ENCODE data around the gene RHO. TPM values are rescaled to one million over a fixed set of nuclear protein-coding genes. Genes with fewer than 3 reads are reported as not detected.

Gene RHO
- total RNA-seq, 1 experiment from 2014 or later = not detected

DNA sequence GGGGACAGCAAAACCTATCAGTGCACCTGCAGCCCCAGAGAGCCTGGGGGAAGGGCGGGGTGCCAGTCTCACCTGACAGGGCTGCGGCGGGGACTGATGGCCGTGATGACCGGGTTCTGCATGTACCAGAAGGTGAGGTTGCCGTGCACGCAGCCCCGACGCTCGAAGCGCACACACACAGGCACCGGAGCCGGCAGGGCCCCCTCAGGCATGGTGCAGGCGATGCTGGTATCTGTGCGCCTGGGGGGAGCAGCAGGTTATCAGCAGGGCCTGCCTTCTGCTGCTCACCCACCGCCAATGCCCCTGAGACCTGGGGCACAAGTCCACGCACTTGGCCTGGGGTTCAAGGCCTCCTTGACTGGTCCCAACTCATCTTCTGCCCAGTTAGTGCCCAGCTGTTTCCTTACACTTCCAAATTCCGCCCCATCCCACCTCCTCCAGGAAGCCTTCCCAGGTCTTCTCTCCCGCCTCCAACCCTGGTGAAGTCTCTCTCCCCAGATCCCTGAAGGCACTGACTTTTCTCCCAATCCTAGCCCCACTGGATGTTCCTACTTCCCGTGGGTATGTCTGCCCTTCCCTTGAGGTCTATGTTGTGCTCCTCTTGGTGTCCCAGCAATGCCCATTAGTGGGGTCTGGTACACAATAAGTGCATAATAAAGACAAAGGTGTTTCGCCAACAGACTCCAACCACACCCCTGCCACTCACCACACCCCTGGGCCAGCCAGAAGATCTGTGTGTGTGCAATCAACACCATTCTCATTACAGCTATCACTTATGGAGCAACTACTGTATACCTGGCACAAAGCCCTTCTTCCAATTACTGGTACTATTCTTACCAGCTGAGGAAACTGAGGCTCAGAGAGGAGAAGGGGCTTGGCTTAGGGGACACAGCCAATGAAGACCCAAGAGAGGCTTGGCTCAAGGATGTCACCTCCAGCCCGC lies 43.4 kb downstream of the RHO start:
- CTCF ChIA-PET = no interaction called here
- no peak overlapping the region for H3K27ac ChIP-seq (ENCODE audit: low read length)
- no peaks in the 10 kb centered on the region for H4K20me1 ChIP-seq (ENCODE audit: low read length)
- no peaks in the 10 kb centered on the region for H3K9me2 ChIP-seq (replicated peaks; ENCODE audit: low read length)
- no peaks in the 10 kb centered on the region for H3F3A ChIP-seq (ENCODE audit: low read length, unreplicated experiment)
- TF ChIP-seq EZH2phosphoT487 (IDR thresholded peaks at IDR 0.05; ENCODE audit: borderline replicate concordance, low read length) (no peak), EZH2 (IDR thresholded peaks at IDR 0.05; ENCODE audit: low read length, unreplicated experiment) (no peak)
- TF ChIP-seq, protein P1, sequence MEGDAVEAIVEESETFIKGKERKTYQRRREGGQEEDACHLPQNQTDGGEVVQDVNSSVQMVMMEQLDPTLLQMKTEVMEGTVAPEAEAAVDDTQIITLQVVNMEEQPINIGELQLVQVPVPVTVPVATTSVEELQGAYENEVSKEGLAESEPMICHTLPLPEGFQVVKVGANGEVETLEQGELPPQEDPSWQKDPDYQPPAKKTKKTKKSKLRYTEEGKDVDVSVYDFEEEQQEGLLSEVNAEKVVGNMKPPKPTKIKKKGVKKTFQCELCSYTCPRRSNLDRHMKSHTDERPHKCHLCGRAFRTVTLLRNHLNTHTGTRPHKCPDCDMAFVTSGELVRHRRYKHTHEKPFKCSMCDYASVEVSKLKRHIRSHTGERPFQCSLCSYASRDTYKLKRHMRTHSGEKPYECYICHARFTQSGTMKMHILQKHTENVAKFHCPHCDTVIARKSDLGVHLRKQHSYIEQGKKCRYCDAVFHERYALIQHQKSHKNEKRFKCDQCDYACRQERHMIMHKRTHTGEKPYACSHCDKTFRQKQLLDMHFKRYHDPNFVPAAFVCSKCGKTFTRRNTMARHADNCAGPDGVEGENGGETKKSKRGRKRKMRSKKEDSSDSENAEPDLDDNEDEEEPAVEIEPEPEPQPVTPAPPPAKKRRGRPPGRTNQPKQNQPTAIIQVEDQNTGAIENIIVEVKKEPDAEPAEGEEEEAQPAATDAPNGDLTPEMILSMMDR (conservative IDR thresholded peaks at IDR 0.05; ENCODE audit: low read depth, low read length) = no peak
- no peaks in the 10 kb centered on the region for H3K79me2 ChIP-seq (ENCODE audit: low read length)
- H3K27me3 ChIP-seq (ENCODE audit: low read length) = no peaks in the 10 kb centered on the region
- no peak overlapping the region for H3K4me2 ChIP-seq (ENCODE audit: low read length)
- no TSS peak for BruUV-seq (replicated peaks)
- H3K9me3 ChIP-seq (ENCODE audit: low read length) = no peaks in the 10 kb centered on the region
- no peak for DNase-seq
- no peak overlapping the region for H3K9ac ChIP-seq (ENCODE audit: low read length)
- H3K36me3 ChIP-seq (ENCODE audit: low read depth, low read length) = no peaks in the 10 kb centered on the region
- H3K4me1 ChIP-seq (ENCODE audit: insufficient read depth, low read length) = no peaks in the 10 kb centered on the region
- intact Hi-C loops (cut with micrococcal nuclease) = no loop called here
- ATAC-seq = no peak
- no peak overlapping the region for H2AFZ ChIP-seq (ENCODE audit: low read length)
- POLR2A ChIA-PET (ENCODE audit: unreplicated experiment) = no interaction called here
- no peak overlapping the region for H3K4me3 ChIP-seq (ENCODE audit: low read length)

DNA sequence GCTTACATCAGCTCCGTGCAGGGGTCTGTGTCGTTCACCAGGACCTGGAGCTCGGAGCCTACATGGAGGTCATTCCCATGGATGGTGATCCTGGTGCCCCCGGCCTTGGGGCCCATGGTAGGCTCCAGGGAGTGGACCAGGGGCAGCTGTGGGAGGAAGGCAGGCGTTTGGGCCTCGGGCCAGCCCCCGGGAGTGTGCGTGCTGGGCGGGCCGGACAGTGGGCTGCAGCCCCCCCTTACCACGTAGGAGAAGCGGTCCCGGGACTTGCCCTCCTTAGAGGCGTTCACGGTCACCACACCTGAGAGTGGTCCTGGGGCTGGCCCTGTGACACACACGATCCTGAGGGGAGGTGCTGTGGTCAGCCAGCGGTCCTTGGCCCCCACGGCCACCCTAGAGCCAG lies 44.2 kb downstream of the RHO start:
- Histone ChIP-seq H3K9ac (ENCODE audit: low read length) (no peak overlapping the region), H3F3A (ENCODE audit: low read length, unreplicated experiment) (no peaks in the 10 kb centered on the region), H2AFZ (ENCODE audit: low read length) (no peak overlapping the region), H3K4me2 (ENCODE audit: low read length) (no peak overlapping the region), H3K9me2 (replicated peaks; ENCODE audit: low read length) (no peaks in the 10 kb centered on the region), H3K4me3 (ENCODE audit: low read length) (no peak overlapping the region), H3K27ac (ENCODE audit: low read length) (no peak overlapping the region), H3K36me3 (ENCODE audit: low read depth, low read length) (no peaks in the 10 kb centered on the region), H3K79me2 (ENCODE audit: low read length) (no peaks in the 10 kb centered on the region), H3K27me3 (ENCODE audit: low read length) (no peaks in the 10 kb centered on the region), H4K20me1 (ENCODE audit: low read length) (no peaks in the 10 kb centered on the region), H3K9me3 (ENCODE audit: low read length) (no peaks in the 10 kb centered on the region), H3K4me1 (ENCODE audit: insufficient read depth, low read length) (no peaks in the 10 kb centered on the region)
- ChIA-PET CTCF (no interaction called here), POLR2A (ENCODE audit: unreplicated experiment) (no interaction called here)
- intact Hi-C loops (cut with micrococcal nuclease) = no loop called here
- TF ChIP-seq EZH2phosphoT487 (IDR thresholded peaks at IDR 0.05; ENCODE audit: borderline replicate concordance, low read length) (no peak), EZH2 (IDR thresholded peaks at IDR 0.05; ENCODE audit: low read length, unreplicated experiment) (no peak)
- TF ChIP-seq, protein P1 (conservative IDR thresholded peaks at IDR 0.05; ENCODE audit: low read depth, low read length) = no peak
- no TSS peak for BruUV-seq (replicated peaks)
- no peak for DNase-seq
- ATAC-seq = no peak

DNA sequence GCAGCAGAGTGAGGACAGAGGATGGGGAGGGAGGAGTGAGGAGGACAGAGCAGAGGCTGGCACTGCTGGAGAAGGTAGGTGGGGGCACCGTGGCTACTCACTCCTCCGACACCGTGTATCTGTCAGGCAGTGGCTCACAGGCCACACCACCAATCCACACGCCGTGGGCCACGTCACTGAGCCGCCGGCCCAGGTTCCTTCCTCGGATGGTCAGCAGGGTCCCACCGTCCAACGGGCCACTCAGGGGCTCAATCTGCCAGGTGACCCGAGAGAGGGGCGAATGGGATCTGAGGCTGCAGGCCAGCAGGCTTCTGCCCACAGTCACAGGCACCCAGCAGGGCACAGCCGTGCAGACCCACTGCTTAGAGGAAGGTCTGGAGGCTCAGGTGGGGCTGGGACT lies 45.1 kb downstream of the RHO start:
- no peak overlapping the region for H3K9ac ChIP-seq (ENCODE audit: low read length)
- ChIA-PET CTCF (no interaction called here), POLR2A (ENCODE audit: unreplicated experiment) (no interaction called here)
- H3K4me3 ChIP-seq (ENCODE audit: low read length) = no peak overlapping the region
- no TSS peak for BruUV-seq (replicated peaks)
- H3K9me3 ChIP-seq (ENCODE audit: low read length) = no peaks in the 10 kb centered on the region
- no peak overlapping the region for H3K27ac ChIP-seq (ENCODE audit: low read length)
- no peak overlapping the region for H3K4me2 ChIP-seq (ENCODE audit: low read length)
- H3K27me3 ChIP-seq (ENCODE audit: low read length) = no peaks in the 10 kb centered on the region
- no peaks in the 10 kb centered on the region for H3K4me1 ChIP-seq (ENCODE audit: insufficient read depth, low read length)
- no peaks in the 10 kb centered on the region for H3K79me2 ChIP-seq (ENCODE audit: low read length)
- no peaks in the 10 kb centered on the region for H3F3A ChIP-seq (ENCODE audit: low read length, unreplicated experiment)
- no peaks in the 10 kb centered on the region for H4K20me1 ChIP-seq (ENCODE audit: low read length)
- H3K36me3 ChIP-seq (ENCODE audit: low read depth, low read length) = no peaks in the 10 kb centered on the region
- H3K9me2 ChIP-seq (replicated peaks; ENCODE audit: low read length) = no peaks in the 10 kb centered on the region
- no peak for ATAC-seq
- H2AFZ ChIP-seq (ENCODE audit: low read length) = no peak overlapping the region
- TF ChIP-seq EZH2 (IDR thresholded peaks at IDR 0.05; ENCODE audit: low read length, unreplicated experiment) = no peak
- TF ChIP-seq, protein P1 (conservative IDR thresholded peaks at IDR 0.05; ENCODE audit: low read depth, low read length) = no peak
- no peak for TF ChIP-seq EZH2phosphoT487 (IDR thresholded peaks at IDR 0.05; ENCODE audit: borderline replicate concordance, low read length)
- intact Hi-C loops (cut with micrococcal nuclease) = no loop called here
- DNase-seq = no peak

All from PC-3 (cell line).